Neural progenitor cell (in vitro differentiated cells): ENCODE data around the gene TLDC2.

ENCODE experiments used
- EZH2 ChIP-seq: fragments of 200-600 bp; sonication (generic); IDR thresholded peaks from 2 replicates; pipeline ENCODE4 v1.6.1; 2017; ENCODE audit warnings: antibody characterized with exemption, mild to moderate bottlenecking, moderate library complexity
- EZH2phosphoT487 ChIP-seq: fragments of 200-600 bp; sonication (generic); IDR thresholded peaks from 2 replicates; pipeline ENCODE4 v1.6.1; 2017; ENCODE audit warnings: antibody characterized with exemption
- TF ChIP-seq, protein P1 (sequence below): fragments of 200-600 bp; sonication (generic); IDR thresholded peaks from 2 replicates; pipeline ENCODE4 v1.5.1; 2017; ENCODE audit warnings: antibody characterized with exemption, mild to moderate bottlenecking

GRCh38 chr20:36891211-36891610 is 15.3 kb downstream of the TLDC2 start:
- TF ChIP-seq, protein P1, sequence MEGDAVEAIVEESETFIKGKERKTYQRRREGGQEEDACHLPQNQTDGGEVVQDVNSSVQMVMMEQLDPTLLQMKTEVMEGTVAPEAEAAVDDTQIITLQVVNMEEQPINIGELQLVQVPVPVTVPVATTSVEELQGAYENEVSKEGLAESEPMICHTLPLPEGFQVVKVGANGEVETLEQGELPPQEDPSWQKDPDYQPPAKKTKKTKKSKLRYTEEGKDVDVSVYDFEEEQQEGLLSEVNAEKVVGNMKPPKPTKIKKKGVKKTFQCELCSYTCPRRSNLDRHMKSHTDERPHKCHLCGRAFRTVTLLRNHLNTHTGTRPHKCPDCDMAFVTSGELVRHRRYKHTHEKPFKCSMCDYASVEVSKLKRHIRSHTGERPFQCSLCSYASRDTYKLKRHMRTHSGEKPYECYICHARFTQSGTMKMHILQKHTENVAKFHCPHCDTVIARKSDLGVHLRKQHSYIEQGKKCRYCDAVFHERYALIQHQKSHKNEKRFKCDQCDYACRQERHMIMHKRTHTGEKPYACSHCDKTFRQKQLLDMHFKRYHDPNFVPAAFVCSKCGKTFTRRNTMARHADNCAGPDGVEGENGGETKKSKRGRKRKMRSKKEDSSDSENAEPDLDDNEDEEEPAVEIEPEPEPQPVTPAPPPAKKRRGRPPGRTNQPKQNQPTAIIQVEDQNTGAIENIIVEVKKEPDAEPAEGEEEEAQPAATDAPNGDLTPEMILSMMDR: no peak
- TF ChIP-seq EZH2 (no peak), EZH2phosphoT487 (no peak)
